ENCODE results near the gene CACNA1S. TPM values are rescaled to one million over a fixed set of nuclear protein-coding genes. Genes with fewer than 3 reads are reported as not detected.

Gene CACNA1S
- total and polyA plus RNA-seq, 10 donors, result 0.04 to 0.17 (median 0.09) TPM; not detected in 7

DNA sequence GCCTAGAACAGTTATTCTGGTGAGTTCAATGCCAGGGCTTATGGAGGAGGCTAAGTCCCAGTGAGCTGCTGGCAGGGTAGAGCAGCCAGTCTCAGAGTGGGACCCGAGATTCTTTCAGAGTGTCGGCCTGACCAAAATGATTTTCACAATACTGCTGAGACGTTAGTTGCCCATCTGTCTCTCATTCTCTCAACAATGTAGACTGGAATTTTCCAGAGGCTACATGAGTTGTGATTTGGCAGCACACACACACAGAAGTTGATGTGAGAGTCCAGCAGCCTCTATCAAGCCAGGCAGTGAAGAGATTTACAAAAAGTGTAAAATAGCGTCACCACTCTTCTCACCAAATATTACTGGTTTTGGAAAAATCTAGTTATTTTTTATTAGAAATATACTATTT lies 21.7 kb downstream of the CACNA1S start:
- no peaks in the 10 kb centered on the region for H3K9me3 ChIP-seq
- no peaks in the 10 kb centered on the region for H3K4me1 ChIP-seq
- no peaks in the 10 kb centered on the region for H3K36me3 ChIP-seq
- 73 to 94% (median 89%) methylated on average over 4 of the region's 4 CpGs for WGBS, 5 donors
- H3K4me3 ChIP-seq, result no peak overlapping the region
- intact Hi-C loops (cut with DNase I; ENCODE audit: low total_unique reads), result no loop called here
- TF ChIP-seq POLR2AphosphoS5 (IDR thresholded peaks at IDR 0.05), result no peak
- TF ChIP-seq, protein P1, sequence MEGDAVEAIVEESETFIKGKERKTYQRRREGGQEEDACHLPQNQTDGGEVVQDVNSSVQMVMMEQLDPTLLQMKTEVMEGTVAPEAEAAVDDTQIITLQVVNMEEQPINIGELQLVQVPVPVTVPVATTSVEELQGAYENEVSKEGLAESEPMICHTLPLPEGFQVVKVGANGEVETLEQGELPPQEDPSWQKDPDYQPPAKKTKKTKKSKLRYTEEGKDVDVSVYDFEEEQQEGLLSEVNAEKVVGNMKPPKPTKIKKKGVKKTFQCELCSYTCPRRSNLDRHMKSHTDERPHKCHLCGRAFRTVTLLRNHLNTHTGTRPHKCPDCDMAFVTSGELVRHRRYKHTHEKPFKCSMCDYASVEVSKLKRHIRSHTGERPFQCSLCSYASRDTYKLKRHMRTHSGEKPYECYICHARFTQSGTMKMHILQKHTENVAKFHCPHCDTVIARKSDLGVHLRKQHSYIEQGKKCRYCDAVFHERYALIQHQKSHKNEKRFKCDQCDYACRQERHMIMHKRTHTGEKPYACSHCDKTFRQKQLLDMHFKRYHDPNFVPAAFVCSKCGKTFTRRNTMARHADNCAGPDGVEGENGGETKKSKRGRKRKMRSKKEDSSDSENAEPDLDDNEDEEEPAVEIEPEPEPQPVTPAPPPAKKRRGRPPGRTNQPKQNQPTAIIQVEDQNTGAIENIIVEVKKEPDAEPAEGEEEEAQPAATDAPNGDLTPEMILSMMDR (IDR thresholded peaks at IDR 0.05 in 8 of 11, conservative IDR thresholded peaks at IDR 0.05 in 3 of 11), result no peak
- no peak for TF ChIP-seq POLR2A (IDR thresholded peaks at IDR 0.05)
- DNase-seq, result no peak
- H3K27ac ChIP-seq, result no peak overlapping the region
- H3K27me3 ChIP-seq (replicated peaks in 1 of 7), result peaks cover 0 to 9% (median 0%) of the 10 kb centered on the region in 7 donors

DNA sequence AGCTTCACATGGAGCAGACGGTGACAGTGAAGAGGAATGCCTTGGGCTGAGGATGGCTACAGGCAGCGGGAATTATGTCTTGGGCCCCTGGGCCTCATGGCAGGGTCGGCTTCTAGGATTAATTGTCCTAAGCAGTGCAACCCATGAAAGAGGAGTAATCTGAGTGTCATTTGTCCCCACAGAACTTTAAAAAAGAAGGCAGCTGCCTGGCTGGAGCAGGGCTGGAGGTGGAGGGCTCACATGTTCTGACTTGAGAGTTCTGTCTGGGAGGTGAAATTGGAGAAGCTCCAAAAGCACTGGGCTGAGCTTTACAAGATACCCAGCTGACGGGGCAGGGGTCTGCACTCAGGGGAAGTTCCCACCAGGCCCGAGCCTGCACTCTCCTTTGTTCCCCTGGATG lies 22.6 kb downstream of the CACNA1S start:
- H3K27me3 ChIP-seq (replicated peaks in 1 of 7), result peaks cover 0 to 13% (median 0%) of the 10 kb centered on the region in 7 donors
- no peak for DNase-seq
- no peaks in the 10 kb centered on the region for H3K9me3 ChIP-seq
- no peaks in the 10 kb centered on the region for H3K36me3 ChIP-seq
- H3K4me1 ChIP-seq, result no peaks in the 10 kb centered on the region
- no peak overlapping the region for H3K4me3 ChIP-seq
- 81 to 97% (median 86%) methylated on average over 5 of the region's 5 CpGs for WGBS, 5 donors
- no peak overlapping the region for H3K27ac ChIP-seq
- intact Hi-C loops (cut with DNase I; ENCODE audit: low total_unique reads), result no loop called here
- TF ChIP-seq, protein P1 (IDR thresholded peaks at IDR 0.05 in 8 of 11, conservative IDR thresholded peaks at IDR 0.05 in 3 of 11), result no peak
- TF ChIP-seq POLR2AphosphoS5 (IDR thresholded peaks at IDR 0.05) (no peak), POLR2A (IDR thresholded peaks at IDR 0.05) (no peak)

DNA sequence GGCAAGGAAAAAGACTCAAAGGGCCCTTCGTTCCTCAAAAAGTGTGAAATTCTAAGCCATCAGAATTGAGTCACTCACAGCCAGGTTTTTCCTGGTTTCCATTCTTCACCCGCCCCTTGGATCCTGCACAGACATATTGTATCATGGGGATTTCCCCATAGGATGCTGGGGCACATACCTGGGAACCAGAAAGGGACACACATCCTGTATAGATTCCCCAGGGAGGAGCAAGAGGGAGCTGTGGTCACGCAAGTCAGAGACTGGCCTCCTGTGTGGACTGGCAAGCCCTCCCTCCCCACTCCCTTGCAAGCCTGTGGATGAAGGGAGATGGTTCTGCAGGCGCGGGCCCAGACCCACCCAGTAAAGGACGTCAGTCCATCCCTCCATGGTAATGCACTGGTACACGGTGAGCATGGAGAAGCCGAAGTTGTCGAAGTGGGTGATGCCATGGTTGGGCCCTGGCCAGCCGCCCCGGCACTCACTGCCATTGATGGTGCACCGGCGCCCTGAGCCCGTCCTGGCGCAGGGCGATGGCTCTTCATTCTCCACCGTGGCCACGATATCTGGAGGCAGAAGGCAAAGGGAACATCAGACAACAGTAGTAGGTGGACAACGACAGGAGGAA lies 23.2 kb downstream of the CACNA1S start:
- Histone ChIP-seq H3K36me3 (no peaks in the 10 kb centered on the region), H3K4me1 (no peaks in the 10 kb centered on the region), H3K27ac (no peak overlapping the region), H3K9me3 (no peaks in the 10 kb centered on the region), H3K27me3 (replicated peaks in 1 of 7) (peaks cover 0 to 13% (median 0%) of the 10 kb centered on the region in 7 donors), H3K4me3 (no peak overlapping the region)
- 90 to 95% (median 93%) methylated on average over 19 of the region's 19 CpGs for WGBS, 5 donors
- no peak for DNase-seq
- intact Hi-C loops (cut with DNase I; ENCODE audit: low total_unique reads), result no loop called here
- TF ChIP-seq POLR2AphosphoS5 (IDR thresholded peaks at IDR 0.05), result no peak
- TF ChIP-seq, protein P1 (IDR thresholded peaks at IDR 0.05 in 8 of 11, conservative IDR thresholded peaks at IDR 0.05 in 3 of 11), result no peak
- no peak for TF ChIP-seq POLR2A (IDR thresholded peaks at IDR 0.05)

DNA sequence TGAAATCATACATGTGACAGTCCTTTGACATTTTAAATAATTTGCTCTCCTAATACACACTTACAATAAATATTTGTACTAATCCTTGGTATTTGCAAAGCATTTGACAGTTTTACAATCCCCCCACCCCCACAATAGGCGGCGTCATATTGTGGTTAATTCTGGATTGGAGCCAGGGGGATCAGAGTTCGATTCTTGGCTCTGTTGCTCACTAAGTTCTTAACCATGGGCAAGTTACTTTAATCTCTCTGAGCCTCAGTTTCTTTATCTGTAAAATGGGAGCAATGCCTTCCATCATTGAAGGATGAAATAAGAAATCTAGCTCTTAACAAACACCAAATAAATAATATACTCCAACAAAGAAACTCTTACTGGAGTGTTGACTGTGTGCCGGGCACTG lies 23.8 kb downstream of the CACNA1S start:
- Histone ChIP-seq H3K4me1 (no peaks in the 10 kb centered on the region), H3K27ac (no peak overlapping the region), H3K4me3 (no peak overlapping the region), H3K36me3 (no peaks in the 10 kb centered on the region), H3K27me3 (replicated peaks in 1 of 7) (peaks cover 0 to 13% (median 0%) of the 10 kb centered on the region in 7 donors), H3K9me3 (no peaks in the 10 kb centered on the region)
- TF ChIP-seq, protein P1 (IDR thresholded peaks at IDR 0.05 in 8 of 11, conservative IDR thresholded peaks at IDR 0.05 in 3 of 11), result no peak
- TF ChIP-seq POLR2AphosphoS5 (IDR thresholded peaks at IDR 0.05), result no peak
- TF ChIP-seq POLR2A (IDR thresholded peaks at IDR 0.05), result no peak
- intact Hi-C loops (cut with DNase I; ENCODE audit: low total_unique reads), result no loop called here
- no peak for DNase-seq
- 56 to 72% (median 59%) methylated on average over 4 of the region's 4 CpGs for WGBS, 5 donors
